GM19455 (cell line): Measurements from ENCODE around the gene SLCO6A1.

Source experiments
- ATAC-seq: cut with Tn5 transposase; IDR thresholded peaks from one replicate; pipeline ENCODE4 v1.9.1; 2021; ENCODE audit not compliant: unreplicated experiment

Gene SLCO6A1

GRCh38 chr5:102451082-102451481 lies 47.7 kb downstream of the SLCO6A1 start:
- no peak for ATAC-seq

- ATAC-seq, result no peak
These were observed 48.3 kb downstream of the SLCO6A1 start for GRCh38 chr5:102450313-102450990.

GRCh38 chr5:102433473-102433872 lies 65.3 kb downstream of the SLCO6A1 start:
- ATAC-seq, result no peak

GRCh38 chr5:102421647-102422046 lies 77.2 kb downstream of the SLCO6A1 start:
- no peak for ATAC-seq

- ATAC-seq, result no peak
These were observed 80.3 kb downstream of the SLCO6A1 start for GRCh38 chr5:102418531-102418930.

- ATAC-seq, result no peak
These were observed 84.4 kb downstream of the SLCO6A1 start for GRCh38 chr5:102414448-102414847.

GRCh38 chr5:102388235-102388634 lies 110.6 kb downstream of the SLCO6A1 start:
- no peak for ATAC-seq

GRCh38 chr5:102385365-102385764 lies 113.4 kb downstream of the SLCO6A1 start:
- ATAC-seq, result no peak

- ATAC-seq, result no peak
These were observed 118.6 kb downstream of the SLCO6A1 start for GRCh38 chr5:102380174-102380573.

GRCh38 chr5:102375876-102376275 lies 122.9 kb downstream of the SLCO6A1 start:
- ATAC-seq, result no peak

GRCh38 chr5:102375272-102375671 lies 123.5 kb downstream of the SLCO6A1 start:
- no peak for ATAC-seq

- no peak for ATAC-seq
These were observed 130.4 kb downstream of the SLCO6A1 start for GRCh38 chr5:102368392-102368791.

- ATAC-seq, result no peak
These were observed 157.0 kb downstream of the SLCO6A1 start for GRCh38 chr5:102341681-102342288.

- no peak for ATAC-seq
These were observed 174.1 kb downstream of the SLCO6A1 start for GRCh38 chr5:102324714-102325113.
